GM12874 (cell line): Measurements from ENCODE around the gene PPARGC1A.

Experiments
- CTCF ChIP-seq: IDR thresholded peaks from 2 replicates; pipeline ENCODE4 v1.5.1; 2011; ENCODE audit warnings: low read depth, mild to moderate bottlenecking, control low read depth, low read length, moderate library complexity; ENCODE audit not compliant: insufficient read depth

The PPARGC1A gene

GRCh38 chr4:23922013-23922412 lies 32.2 kb upstream of the PPARGC1A start:
- no peak for TF ChIP-seq CTCF

- TF ChIP-seq CTCF: no peak
These were observed 31.6 kb upstream of the PPARGC1A start for GRCh38 chr4:23921447-23921845.

- TF ChIP-seq CTCF: no peak
These were observed 31.0 kb upstream of the PPARGC1A start for GRCh38 chr4:23920716-23921446.

GRCh38 chr4:23920296-23920695 lies 30.4 kb upstream of the PPARGC1A start:
- TF ChIP-seq CTCF: no peak

- no peak for TF ChIP-seq CTCF
These were observed 26.4 kb upstream of the PPARGC1A start for GRCh38 chr4:23916282-23916681.

GRCh38 chr4:23915459-23916132 lies 25.7 kb upstream of the PPARGC1A start:
- no peak for TF ChIP-seq CTCF

GRCh38 chr4:23911675-23912455 lies 22.0 kb upstream of the PPARGC1A start:
- no peak for TF ChIP-seq CTCF
